BJ (cell line): ENCODE data around the gene EEF2KMT. TPM values are rescaled to one million over a fixed set of nuclear protein-coding genes. Genes with fewer than 3 reads are reported as not detected.
"Not testable (repeated sequence)": the region's sequence is repeated elsewhere in the genome, so short reads cannot be mapped to it uniquely, and the experiment has no call there.

Source experiments
- CTCF ChIA-PET: fragments of 350-600 bp; formaldehyde crosslinking; extraction: SDS; loops from one replicate; lab custom pipeline; 2021; ENCODE audit warnings: antibody characterized with exemption, inconsistent platforms; lab: Yijun Ruan, JAX
- POLR2A ChIA-PET: fragments of 300-600 bp; sonication (Branson Sonifier 250); formaldehyde crosslinking; extraction: SDS; loops from one replicate; lab custom pipeline; 2021; ENCODE audit warnings: antibody characterized with exemption; lab: Charles Lee
- DNase-seq: peaks from one replicate; pipeline ENCODE4 v3.0.0-alpha.2; 2011; ENCODE audit warnings: low read depth
- H3K27me3 ChIP-seq: 2 replicates; pipeline ENCODE4 v1.6.0; 2011; ENCODE audit warnings: low read length; ENCODE audit not compliant: control insufficient read depth, insufficient read depth
- H3K36me3 ChIP-seq: 2 replicates; pipeline ENCODE4 v1.5.1; 2011; ENCODE audit warnings: low read length; ENCODE audit not compliant: control insufficient read depth, insufficient read depth
- H3K4me3 ChIP-seq: 2 replicates; pipeline ENCODE4 v1.5.1; 2011; ENCODE audit warnings: low read depth, mild to moderate bottlenecking, control low read depth, low read length
- CTCF ChIP-seq: IDR thresholded peaks from 2 replicates; pipeline ENCODE4 v1.5.1; 2011; ENCODE audit warnings: low read depth, mild to moderate bottlenecking, control low read depth, inconsistent platforms, low read length, moderate library complexity; ENCODE audit not compliant: insufficient read depth
- polyA minus RNA-seq: library from RNA; depleted of rRNA, polyadenylated mRNA; stranded (reverse); fragments of >200 nt; gene quantifications from 2 replicates; pipeline ENCODE4 v1.2.3, GENCODE V29; 2011; rRNA and poly(A)+ RNA removed
- polyA plus RNA-seq: library from polyadenylated mRNA; depleted of rRNA; stranded (reverse); fragments of >200 nt; gene quantifications from 2 replicates; pipeline ENCODE4 v1.2.3, GENCODE V29; 2011; rRNA removed

EEF2KMT gene
- polyA plus RNA-seq (6.5 and 8.5 TPM in 2 replicates), polyA minus RNA-seq (5.8 and 8.4 TPM in 2 replicates)

- POLR2A ChIA-PET = interaction anchor here (0.6 kb wide), 1 partner anchor 1552 kb away, joined by 4 read pairs; no protein-coding TSS in a partner anchor
- CTCF ChIA-PET, H3K27me3 ChIP-seq, H3K36me3 ChIP-seq: not testable (repeated sequence)
- peak within 1 kb of the TSS; percentile 74 for H3K4me3 ChIP-seq
- peak; percentile 97 for DNase-seq
Measured at GRCh38 chr16:5097470-5098220, at the start of gene EEF2KMT. Gene EEF2KMT (minus strand): TSS chr16:5097795. CDS start chr16:5097739, 56 bp downstream.

- H3K27me3 ChIP-seq, H3K4me3 ChIP-seq, POLR2A ChIA-PET, H3K36me3 ChIP-seq, DNase-seq, CTCF ChIA-PET: not testable (repeated sequence)
Measured at GRCh38 chr16:5144621-5144956, 47.0 kb upstream of the EEF2KMT start.

GRCh38 chr16:5143761-5144620 is 46.4 kb upstream of the EEF2KMT start:
- Histone ChIP-seq H3K36me3 (no peaks in the 10 kb centered on the region), H3K4me3 (no peak overlapping the region), H3K27me3 (no peaks in the 10 kb centered on the region)
- no peak for TF ChIP-seq CTCF
- POLR2A ChIA-PET = no interaction called here
- no peak for DNase-seq
- CTCF ChIA-PET = no interaction called here

GRCh38 chr16:5140151-5140550 is 42.6 kb upstream of the EEF2KMT start:
- H3K4me3 ChIP-seq, CTCF ChIA-PET, POLR2A ChIA-PET, H3K36me3 ChIP-seq, H3K27me3 ChIP-seq, DNase-seq: not testable (repeated sequence)

GRCh38 chr16:5134739-5135452 is 37.3 kb upstream of the EEF2KMT start:
- POLR2A ChIA-PET, H3K27me3 ChIP-seq, H3K36me3 ChIP-seq, DNase-seq, CTCF ChIA-PET, H3K4me3 ChIP-seq: not testable (repeated sequence)

- POLR2A ChIA-PET, H3K4me3 ChIP-seq, H3K36me3 ChIP-seq, DNase-seq, CTCF ChIA-PET, H3K27me3 ChIP-seq: not testable (repeated sequence)
Measured at GRCh38 chr16:5132915-5133600, 35.5 kb upstream of the EEF2KMT start.

- H3K27me3 ChIP-seq, H3K36me3 ChIP-seq, CTCF ChIA-PET, H3K4me3 ChIP-seq, POLR2A ChIA-PET, DNase-seq: not testable (repeated sequence)
Measured at GRCh38 chr16:5131467-5132004, 33.9 kb upstream of the EEF2KMT start.

GRCh38 chr16:5117300-5118087 is 19.9 kb upstream of the EEF2KMT start:
- H3K36me3 ChIP-seq, H3K27me3 ChIP-seq, POLR2A ChIA-PET, H3K4me3 ChIP-seq, CTCF ChIA-PET, DNase-seq: not testable (repeated sequence)

- H3K27me3 ChIP-seq, CTCF ChIA-PET, H3K4me3 ChIP-seq, DNase-seq, POLR2A ChIA-PET, H3K36me3 ChIP-seq: not testable (repeated sequence)
Measured at GRCh38 chr16:5116780-5117295, 19.2 kb upstream of the EEF2KMT start.

- H3K36me3 ChIP-seq, H3K27me3 ChIP-seq, CTCF ChIA-PET, DNase-seq, H3K4me3 ChIP-seq, POLR2A ChIA-PET: not testable (repeated sequence)
Measured at GRCh38 chr16:5110933-5111332, 13.3 kb upstream of the EEF2KMT start.
